UCSD-AML1 (cell line): Measurements from ENCODE around the gene HNRNPCL2.
"Not testable (repeated sequence)": the region's sequence is repeated elsewhere in the genome, so short reads cannot be mapped to it uniquely, and the experiment has no call there.

ENCODE experiments used
- DNase-seq: peaks from one replicate; lab custom pipeline; 2025; ENCODE audit not compliant: unreplicated experiment; lab: John Stamatoyannopoulos, UW

HNRNPCL2 gene

DNA sequence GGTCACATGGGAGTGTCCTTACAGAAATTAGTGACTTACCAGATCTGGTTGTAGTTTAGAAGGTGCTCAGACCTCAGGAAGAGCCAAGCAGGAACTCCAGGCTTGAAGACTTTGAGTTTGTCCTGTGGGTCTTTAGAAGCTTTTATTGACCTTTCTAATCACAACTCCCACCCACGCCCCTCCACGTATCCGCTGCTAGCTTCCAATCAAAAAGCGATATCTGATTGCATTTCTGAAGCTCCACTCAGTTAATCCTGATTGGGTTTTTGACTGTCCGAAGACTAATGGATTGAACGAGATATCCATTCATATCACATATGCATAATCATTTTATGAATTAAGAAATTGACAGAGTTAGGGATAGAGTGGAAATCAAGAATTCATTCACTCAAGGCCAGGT, at the start of gene HNRNPCL2:
HNRNPCL2 (minus strand) TSS at position 101 of the 400 bp plus-strand sequence. CDS start 454 bp downstream, outside the sequence.
- not testable (repeated sequence) for DNase-seq

DNA sequence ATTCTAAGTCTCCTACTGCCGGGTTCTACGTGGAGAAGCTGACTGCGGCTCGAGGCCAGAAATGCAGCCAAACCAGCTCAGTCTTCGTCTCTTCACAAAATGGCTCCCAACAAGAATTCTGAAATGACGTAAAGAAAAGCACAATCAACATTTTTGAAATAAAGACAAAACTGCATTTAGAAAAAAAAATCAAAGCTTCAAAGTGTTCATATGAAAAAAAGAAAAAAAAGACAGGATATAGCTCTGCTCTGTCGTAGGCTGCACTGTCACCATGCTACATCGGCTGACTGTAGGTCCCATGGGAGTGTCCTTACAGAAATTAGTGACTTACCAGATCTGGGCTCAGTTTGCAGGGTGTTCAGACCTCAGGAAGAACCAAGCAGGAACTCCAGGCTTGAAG, 48.9 kb upstream of the HNRNPCL2 start, which contains the start of gene HNRNPCL4:
HNRNPCL4 (minus strand) TSS at position 101 of the 400 bp plus-strand sequence. CDS start 164 bp downstream, outside the sequence.
- DNase-seq: not testable (repeated sequence)

DNA sequence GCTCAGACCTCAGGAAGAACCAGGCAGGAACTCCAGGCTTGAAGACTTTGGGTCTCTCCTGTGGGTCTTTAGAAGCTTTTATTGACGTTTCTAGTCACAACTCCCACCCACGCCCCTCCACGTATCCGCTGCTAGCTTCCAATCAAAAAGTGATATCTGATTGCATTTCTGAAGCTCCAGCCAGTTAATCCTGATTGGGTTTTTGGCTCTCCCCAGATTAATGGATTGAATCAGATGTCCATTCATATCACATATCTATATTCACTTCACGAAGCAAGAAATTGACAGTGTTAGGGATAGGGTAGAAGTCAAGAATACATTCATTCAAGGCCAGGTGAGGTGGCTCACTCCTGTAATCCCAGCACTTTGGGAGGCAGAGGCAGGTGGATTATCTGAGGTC, 39.3 kb upstream of the HNRNPCL2 start, which contains the start of gene PRAMEF26:
PRAMEF26 (minus strand) TSS at position 101 of the 400 bp plus-strand sequence. CDS start 2,914 bp downstream, outside the sequence.
- DNase-seq: not testable (repeated sequence)

DNA sequence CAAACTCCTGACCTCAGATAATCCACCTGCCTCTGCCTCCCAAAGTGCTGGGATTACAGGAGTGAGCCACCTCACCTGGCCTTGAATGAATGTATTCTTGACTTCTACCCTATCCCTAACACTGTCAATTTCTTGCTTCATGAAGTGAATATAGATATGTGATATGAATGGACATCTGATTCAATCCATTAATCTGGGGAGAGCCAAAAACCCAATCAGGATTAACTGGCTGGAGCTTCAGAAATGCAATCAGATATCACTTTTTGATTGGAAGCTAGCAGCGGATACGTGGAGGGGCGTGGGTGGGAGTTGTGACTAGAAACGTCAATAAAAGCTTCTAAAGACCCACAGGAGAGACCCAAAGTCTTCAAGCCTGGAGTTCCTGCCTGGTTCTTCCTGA, 46.2 kb downstream of the HNRNPCL2 start, which contains the start of gene PRAMEF25:
PRAMEF25 (plus strand) TSS at position 301 of the 400 bp plus-strand sequence. CDS start 2,920 bp downstream, outside the sequence.
- not testable (repeated sequence) for DNase-seq
